MCF 10A (cell line): ENCODE data around the gene PSMA2. TPM values are rescaled to one million over a fixed set of nuclear protein-coding genes. Genes with fewer than 3 reads are reported as not detected.
A peak's percentile ranks its signal among the peaks of the same experiment; 100 is the strongest.

Experiments
- BruUV-seq: library from RNA; stranded (reverse); fragments of 400-500 nt; replicated peaks from 2 replicates; lab custom pipeline; 2021; lab: Mats Ljungman, UMichigan
- CTCF ChIA-PET: fragments of 300-600 bp; sonication (Branson Sonifier 250); formaldehyde crosslinking; extraction: SDS; loops from one replicate; lab custom pipeline; 2021; ENCODE audit warnings: antibody characterized with exemption, inconsistent platforms; lab: Yijun Ruan, JAX
- POLR2A ChIA-PET: fragments of 300-600, 350-650 bp; sonication (Branson Sonifier 250); formaldehyde crosslinking; extraction: SDS; loops from one replicate; lab custom pipeline; 2020; ENCODE audit warnings: antibody characterized with exemption, inconsistent platforms; lab: Yijun Ruan, JAX
- DNase-seq: peaks from one replicate; pipeline ENCODE4 v3.0.0-alpha.2; 2018; ENCODE audit not compliant: unreplicated experiment
- H3K27ac Mint-ChIP-seq: one replicate; pipeline ENCODE4 v1.8.0; 2022; ENCODE audit warnings: mild to moderate bottlenecking, low read depth, mixed read lengths; ENCODE audit not compliant: unreplicated experiment
- H3K27me3 Mint-ChIP-seq: one replicate; pipeline ENCODE4 v1.8.0; 2022; ENCODE audit warnings: mixed read lengths; ENCODE audit not compliant: insufficient read depth, unreplicated experiment
- H3K36me3 Mint-ChIP-seq: one replicate; pipeline ENCODE4 v1.8.0; 2022; ENCODE audit warnings: mild to moderate bottlenecking, moderate library complexity, mixed read lengths; ENCODE audit not compliant: insufficient read depth, unreplicated experiment
- H3K4me1 Mint-ChIP-seq: one replicate; pipeline ENCODE4 v1.8.0; 2022; ENCODE audit warnings: mixed read lengths; ENCODE audit not compliant: insufficient read depth, unreplicated experiment
- H3K4me3 Mint-ChIP-seq: one replicate; pipeline ENCODE4 v1.8.0; 2022; ENCODE audit warnings: mild to moderate bottlenecking, moderate library complexity, mixed read lengths; ENCODE audit not compliant: unreplicated experiment
- H3K9me3 Mint-ChIP-seq: one replicate; pipeline ENCODE4 v1.8.0; 2022; ENCODE audit warnings: mixed read lengths; ENCODE audit not compliant: unreplicated experiment
- intact Hi-C: fragments of 100-400 bp; cut with micrococcal nuclease; formaldehyde crosslinking; loops from 2 replicates; pipeline ENCODE4 v1.14.1; 2022
- total RNA-seq: library from RNA; stranded (reverse); gene quantifications from 2 replicates; pipeline ENCODE4 v1.2.3, GENCODE V29; 2022
- TF ChIP-seq, protein P1 (sequence below): fragments of 200-600 bp; IDR thresholded peaks from one replicate; pipeline ENCODE4 v1.8.0; 2022; ENCODE audit warnings: antibody characterized with exemption, mild to moderate bottlenecking; ENCODE audit not compliant: unreplicated experiment

The PSMA2 gene
- total RNA-seq, 1 experiment from 2014 or later, result 73.8 TPM

DNA sequence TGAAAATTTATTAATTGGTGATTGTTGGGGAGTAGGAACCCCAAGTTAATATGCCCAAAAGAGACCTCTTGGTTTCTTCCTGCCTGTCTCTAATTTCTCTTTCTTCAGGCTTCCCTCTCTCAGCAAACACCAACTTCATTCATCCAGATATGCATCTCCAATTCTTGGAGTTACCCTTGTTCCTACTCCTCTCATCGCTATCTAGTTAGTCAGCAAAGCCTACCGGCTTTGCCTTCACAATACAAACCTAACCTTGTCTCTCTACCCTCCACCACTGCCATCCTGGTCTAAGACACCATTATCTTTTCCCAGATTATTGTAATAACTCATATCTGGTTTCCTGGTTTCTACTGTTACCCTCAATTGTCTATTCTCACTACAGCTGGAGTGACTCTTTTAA, 48.1 kb upstream of the PSMA2 start:
- ChIA-PET CTCF (no interaction called here), POLR2A (no interaction called here)
- no peaks in the 10 kb centered on the region for H3K4me1 Mint-ChIP-seq
- DNase-seq, result no peak
- peaks cover 13% of the 10 kb centered on the region for H3K9me3 Mint-ChIP-seq
- no peak overlapping the region for H3K4me3 Mint-ChIP-seq
- intact Hi-C loops, result no loop called here
- TF ChIP-seq, protein P1, sequence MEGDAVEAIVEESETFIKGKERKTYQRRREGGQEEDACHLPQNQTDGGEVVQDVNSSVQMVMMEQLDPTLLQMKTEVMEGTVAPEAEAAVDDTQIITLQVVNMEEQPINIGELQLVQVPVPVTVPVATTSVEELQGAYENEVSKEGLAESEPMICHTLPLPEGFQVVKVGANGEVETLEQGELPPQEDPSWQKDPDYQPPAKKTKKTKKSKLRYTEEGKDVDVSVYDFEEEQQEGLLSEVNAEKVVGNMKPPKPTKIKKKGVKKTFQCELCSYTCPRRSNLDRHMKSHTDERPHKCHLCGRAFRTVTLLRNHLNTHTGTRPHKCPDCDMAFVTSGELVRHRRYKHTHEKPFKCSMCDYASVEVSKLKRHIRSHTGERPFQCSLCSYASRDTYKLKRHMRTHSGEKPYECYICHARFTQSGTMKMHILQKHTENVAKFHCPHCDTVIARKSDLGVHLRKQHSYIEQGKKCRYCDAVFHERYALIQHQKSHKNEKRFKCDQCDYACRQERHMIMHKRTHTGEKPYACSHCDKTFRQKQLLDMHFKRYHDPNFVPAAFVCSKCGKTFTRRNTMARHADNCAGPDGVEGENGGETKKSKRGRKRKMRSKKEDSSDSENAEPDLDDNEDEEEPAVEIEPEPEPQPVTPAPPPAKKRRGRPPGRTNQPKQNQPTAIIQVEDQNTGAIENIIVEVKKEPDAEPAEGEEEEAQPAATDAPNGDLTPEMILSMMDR, result no peak
- no peak overlapping the region for H3K27ac Mint-ChIP-seq
- no TSS peak for BruUV-seq
- H3K27me3 Mint-ChIP-seq, result peaks cover 11% of the 10 kb centered on the region
- H3K36me3 Mint-ChIP-seq, result no peaks in the 10 kb centered on the region

DNA sequence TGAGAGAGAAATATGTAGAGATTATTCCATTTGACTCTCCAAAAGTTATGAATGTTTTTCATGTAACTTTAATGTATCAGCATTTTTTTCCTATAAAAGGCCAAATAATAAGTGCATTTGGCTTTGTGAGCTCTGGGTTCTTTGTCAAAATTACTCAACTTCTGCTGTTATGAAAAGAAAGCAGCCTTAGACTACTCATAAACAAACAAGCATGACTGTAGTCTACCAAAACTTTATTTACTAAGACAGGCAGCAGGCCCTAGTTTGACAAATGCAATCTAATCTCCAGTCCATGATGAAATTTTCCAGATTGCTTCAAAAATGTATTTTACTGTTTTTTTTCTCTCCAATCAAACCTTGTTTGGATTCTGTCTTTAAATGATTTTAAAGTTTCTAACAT, 46.5 kb upstream of the PSMA2 start:
- no peaks in the 10 kb centered on the region for H3K36me3 Mint-ChIP-seq
- TF ChIP-seq, protein P1, result no peak
- ChIA-PET POLR2A (interaction anchor here (0.6 kb wide), 1 partner anchor 98 kb away, joined by 3 read pairs; no protein-coding TSS in a partner anchor), CTCF (interaction anchor here (0.7 kb wide), 1 partner anchor 284 kb away, joined by 3 read pairs; no protein-coding TSS in a partner anchor)
- peaks cover 11% of the 10 kb centered on the region for H3K27me3 Mint-ChIP-seq
- intact Hi-C loops, result no loop called here
- BruUV-seq, result no TSS peak
- no peak for DNase-seq
- no peaks in the 10 kb centered on the region for H3K4me1 Mint-ChIP-seq
- peaks cover 1% of the 10 kb centered on the region for H3K9me3 Mint-ChIP-seq
- H3K27ac Mint-ChIP-seq, result no peak overlapping the region
- H3K4me3 Mint-ChIP-seq, result no peak overlapping the region

DNA sequence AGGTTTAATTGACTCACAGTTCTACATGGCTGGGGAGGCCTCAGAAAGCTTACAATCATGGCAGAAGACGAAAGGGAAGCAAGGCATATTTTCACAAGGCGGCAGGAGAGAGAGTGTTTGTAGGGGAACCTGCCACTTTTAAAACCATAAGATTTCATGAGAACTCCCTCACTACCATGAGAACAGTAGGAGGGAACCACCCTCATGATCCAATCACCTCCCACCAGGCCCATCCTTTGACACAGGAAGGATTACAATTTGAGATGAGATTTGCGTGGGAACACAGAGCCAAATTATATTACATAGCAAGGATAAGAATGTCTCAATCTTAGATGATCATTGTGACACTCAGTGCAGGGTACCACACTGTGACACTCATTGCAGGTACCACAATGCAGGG, 44.4 kb upstream of the PSMA2 start:
- no TSS peak for BruUV-seq
- CTCF ChIA-PET, result no interaction called here

GRCh38 chr7:42972699-42973500, 40.9 kb upstream of the PSMA2 start:
- TF ChIP-seq, protein P1, result no peak
- intact Hi-C loops, result no loop called here
- Mint-ChIP-seq H3K27ac (peak overlapping the region; percentile 73), H3K4me3 (no peak overlapping the region), H3K4me1 (no peaks in the 10 kb centered on the region), H3K36me3 (no peaks in the 10 kb centered on the region), H3K27me3 (no peaks in the 10 kb centered on the region), H3K9me3 (no peaks in the 10 kb centered on the region)
- ChIA-PET POLR2A (interaction anchor here (1.2 to 1.3 kb wide), 2 partner anchors 8 to 13 kb away, joined by 3 to 5 read pairs; no protein-coding TSS in a partner anchor), CTCF (interaction anchor here (1.2 kb wide), 1 partner anchor 31 kb away, joined by 5 read pairs; no protein-coding TSS in a partner anchor)
- BruUV-seq, result no TSS peak
- peak; percentile 84 for DNase-seq

More for the DNA sequence above, 44.4 kb upstream of the PSMA2 start:
- intact Hi-C loops, result no loop called here
- Mint-ChIP-seq H3K36me3 (no peaks in the 10 kb centered on the region), H3K9me3 (no peaks in the 10 kb centered on the region), H3K4me3 (no peak overlapping the region), H3K27me3 (peaks cover 11% of the 10 kb centered on the region), H3K27ac (no peak overlapping the region), H3K4me1 (no peaks in the 10 kb centered on the region)
- POLR2A ChIA-PET, result no interaction called here
- DNase-seq, result no peak
- TF ChIP-seq, protein P1, result no peak
